Activated T-helper 1 cell treated with anti-CD3 and anti-CD28 coated beads, Interleukin-2, amount 50 U/mL, for 16 hours (primary cell): ENCODE results near the gene CRTC1.

Experiments used
- DNase-seq, 2 donors: peaks; one replicate each; pipeline ENCODE4 v3.0.0-alpha.2; 2020; ENCODE audit warnings: low read depth in 1 of 2, low spot score in 1 of 2

The CRTC1 gene

DNA sequence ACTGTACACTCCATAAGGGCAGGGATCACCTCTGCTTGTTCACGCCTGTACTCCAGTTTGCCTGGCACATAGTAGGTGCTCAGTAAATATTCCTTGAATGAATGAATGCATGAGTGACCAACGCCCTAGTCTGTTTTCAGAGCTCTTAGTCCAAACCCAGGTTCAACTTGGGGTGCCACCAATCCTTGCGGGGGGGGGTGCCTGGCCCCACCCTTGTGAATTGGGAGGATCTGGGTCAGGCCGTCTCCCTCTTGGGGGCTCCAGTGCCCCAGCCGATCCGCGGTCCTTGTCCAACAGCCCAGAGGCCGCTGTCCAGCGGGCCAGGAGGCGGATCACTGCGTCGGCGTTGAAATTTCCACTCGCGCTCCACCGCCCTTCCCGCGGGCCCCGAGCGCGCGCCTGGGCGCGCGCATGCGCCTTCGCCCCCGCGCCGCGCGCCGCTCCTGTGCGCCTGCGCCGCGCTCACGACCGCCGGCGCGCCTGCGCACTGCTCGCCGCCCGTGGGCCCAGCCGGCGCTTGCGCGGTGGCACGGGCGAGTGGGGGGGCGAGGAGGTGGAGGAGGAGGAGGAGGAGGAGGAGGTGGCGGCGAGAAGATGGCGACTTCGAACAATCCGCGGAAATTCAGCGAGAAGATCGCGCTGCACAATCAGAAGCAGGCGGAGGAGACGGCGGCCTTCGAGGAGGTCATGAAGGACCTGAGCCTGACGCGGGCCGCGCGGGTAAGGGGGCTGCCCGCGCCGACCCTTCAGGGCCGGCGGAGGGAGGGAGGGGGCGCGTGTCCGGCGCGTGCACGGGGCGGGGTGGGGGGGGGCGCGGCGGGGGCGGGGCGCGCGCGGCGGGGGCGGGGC is at the start of gene CRTC1:
Gene CRTC1, plus strand, starts transcription at position 572 of the 849 bp plus-strand sequence. Its CDS starts 23 bp downstream, at position 595.
- peak; percentile 86 to 90 for DNase-seq

GRCh38 chr19:18634612-18635297 is 48.7 kb upstream of the CRTC1 start:
- no peak for DNase-seq

GRCh38 chr19:18635831-18636182 is 47.7 kb upstream of the CRTC1 start:
- DNase-seq: no peak

DNA sequence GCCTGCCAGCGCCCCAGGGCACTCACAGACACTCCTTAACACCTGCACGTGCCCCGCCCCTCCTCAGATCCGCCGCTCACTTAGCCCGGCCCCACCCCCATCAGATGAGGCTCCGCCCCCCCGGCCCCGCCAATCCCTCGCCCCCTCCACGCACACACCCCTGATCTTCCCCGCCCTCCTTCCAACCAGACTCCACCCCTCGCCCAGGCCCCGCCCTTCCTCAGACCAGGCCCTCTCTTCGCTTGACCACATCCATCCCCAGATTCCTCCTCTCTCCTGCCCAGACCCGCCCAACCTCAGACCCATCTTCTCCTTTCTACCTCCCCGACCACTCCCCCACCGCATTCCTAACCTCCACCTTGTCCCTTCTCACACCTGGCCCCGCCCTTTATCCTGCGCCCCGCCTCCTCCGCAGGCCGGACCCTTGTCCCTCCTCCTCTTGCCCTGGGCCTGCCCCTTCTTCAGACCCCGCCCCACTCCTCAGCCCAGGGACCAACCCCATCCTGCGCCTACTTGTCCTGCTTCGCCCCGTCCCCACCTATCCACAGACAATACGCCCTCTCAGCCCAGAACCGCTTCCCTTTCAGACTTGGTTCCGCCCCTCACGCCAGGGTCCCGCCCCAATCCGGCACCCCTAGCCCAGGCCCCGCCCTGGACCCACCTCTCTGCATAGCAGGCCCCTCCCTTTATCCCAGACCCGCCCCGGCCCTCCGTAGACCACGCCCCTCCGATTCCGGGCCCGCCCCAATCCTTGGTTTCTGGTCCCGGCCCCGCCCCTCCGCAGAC is 47.1 kb upstream of the CRTC1 start:
- peak; percentile 98 to 99 for DNase-seq

- no peak for DNase-seq
Observed at GRCh38 chr19:18636969-18637629, 46.4 kb upstream of the CRTC1 start, which contains the start of gene KLHL26. TSS of gene KLHL26 (plus strand) at chr19:18637028. CDS start at chr19:18637055, 27 bp downstream.

DNA sequence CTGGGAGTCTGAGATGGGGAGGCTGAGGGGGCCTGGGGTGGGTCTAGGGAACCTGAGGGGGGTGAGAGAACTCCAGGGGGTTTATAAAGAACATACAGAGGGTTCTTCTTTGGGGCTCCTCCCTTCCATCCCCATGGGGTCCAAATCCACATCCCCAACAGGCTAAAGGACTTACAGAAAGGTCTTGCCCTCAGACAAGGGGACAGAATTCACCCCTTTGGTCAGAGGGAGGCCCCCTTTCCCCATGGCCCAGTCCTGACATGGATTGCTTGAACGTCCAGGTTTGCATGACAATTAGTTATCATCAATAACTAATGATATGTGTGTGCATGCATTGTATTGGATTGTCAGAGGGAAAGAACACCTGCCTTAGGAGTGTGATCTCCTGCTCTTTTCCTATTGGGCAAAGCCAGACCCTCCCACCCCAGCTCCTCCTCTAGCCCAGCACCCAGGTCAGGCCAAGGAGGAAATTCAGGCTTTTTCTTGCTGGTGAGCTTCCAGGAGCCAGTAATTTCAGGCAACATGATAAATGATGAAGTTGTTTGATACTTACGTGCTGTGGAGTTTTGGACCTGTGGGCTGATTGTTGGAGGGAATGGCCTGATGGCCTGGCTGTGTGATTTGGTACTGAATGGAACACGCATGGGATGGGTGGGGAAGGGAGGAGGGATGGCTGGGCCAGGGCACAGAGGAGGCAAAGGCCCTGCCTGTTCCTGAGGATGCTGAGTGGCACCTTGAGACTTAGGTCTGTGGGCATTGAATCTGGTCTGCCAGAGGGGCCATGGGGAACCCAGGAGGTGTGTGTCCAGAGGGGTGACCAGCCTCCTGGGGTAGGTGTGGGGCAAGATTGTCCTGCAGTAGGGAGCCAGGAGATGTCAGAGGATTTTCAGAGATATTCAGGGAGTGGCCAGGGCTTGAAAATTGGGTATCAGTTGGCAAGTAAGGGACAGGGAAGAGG is 45.5 kb upstream of the CRTC1 start:
- no peak for DNase-seq

DNA sequence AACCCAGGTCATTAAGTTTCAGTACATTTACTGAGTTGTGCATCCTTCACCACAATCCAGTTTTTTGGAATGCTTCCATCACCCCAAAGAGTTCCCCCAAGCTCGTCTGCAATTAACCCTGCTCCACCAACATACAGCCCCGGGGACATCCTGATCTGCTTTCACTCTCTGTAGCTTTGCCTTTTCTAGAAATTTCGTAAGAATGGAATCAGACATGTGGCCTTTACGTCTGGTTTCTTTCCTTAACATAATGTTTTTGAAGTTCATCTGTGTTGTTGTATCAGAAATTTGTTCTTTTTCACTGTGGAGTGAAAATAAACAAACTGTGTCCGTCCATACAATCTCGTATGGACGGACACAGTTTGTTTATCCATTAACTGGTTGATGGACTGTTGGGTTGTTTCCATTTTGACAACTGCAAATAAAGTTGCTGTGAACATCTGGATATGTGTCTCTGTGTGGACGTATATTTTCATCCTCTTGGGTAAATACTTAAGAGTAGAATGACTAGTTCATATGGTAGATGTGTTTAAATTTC is 43.7 kb upstream of the CRTC1 start:
- no peak for DNase-seq

DNA sequence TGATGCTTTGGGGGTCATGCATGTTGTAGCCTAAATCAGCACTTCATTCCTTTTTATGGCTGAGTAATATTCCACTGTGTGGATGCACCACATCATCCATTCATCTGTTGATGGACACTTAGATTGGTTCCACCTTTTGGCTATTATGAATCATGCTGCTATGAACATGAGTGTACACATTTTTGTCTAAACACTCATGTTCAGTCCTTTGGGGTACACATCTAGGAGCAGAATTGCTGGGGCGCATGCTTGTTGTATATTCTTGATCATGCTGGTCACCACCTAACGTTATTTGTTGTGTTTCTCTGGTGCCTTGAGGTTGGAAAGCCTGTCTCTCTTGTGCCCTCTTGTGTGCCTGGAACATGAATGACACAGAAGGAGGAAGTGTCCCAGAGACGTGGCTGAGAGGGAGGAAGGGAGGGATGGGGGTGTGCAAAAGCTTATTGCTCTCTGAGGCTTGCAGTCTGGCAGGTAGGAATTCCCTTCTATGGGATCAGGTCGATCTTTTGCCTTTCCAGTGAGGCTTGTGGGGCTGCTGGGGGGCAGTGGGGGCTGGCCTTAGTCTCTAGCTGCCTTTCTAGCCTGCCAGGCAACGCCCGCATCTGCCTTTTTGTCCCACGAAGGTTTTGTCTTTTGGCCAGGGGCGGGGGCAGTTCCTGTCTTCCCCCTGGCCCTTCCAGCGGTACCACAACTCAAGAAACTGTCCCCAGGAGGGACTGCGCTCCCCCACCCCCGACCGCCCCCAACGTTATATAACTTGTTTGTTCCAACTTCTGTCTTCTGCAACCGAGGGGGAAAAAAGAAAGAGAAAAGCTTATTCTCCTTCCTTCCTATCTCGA is 39.1 kb upstream of the CRTC1 start:
- DNase-seq: no peak

DNA sequence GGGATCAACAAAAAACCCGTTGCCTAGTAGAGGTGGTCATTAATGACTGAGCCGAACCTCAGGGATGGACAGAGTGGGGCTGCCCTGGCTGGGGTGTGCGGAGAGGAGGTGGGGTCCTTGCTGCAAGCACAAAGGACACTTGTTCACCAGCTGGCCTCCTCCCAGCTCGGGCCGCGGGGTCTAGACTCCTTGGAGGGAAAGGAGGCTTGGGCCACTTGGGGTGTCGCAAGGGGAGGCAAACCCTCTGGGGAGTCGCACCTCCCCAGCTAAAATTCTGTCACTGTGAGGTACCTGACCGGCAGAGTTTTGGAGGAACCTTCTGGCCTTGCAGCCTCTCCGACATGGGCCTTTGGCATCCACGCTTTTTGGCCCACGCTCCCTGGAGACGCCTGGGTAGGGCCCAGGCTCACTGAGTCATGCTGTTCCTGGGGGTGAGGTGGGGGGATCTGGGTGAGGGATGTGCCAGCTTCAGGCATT is 38.4 kb upstream of the CRTC1 start:
- DNase-seq: no peak

DNA sequence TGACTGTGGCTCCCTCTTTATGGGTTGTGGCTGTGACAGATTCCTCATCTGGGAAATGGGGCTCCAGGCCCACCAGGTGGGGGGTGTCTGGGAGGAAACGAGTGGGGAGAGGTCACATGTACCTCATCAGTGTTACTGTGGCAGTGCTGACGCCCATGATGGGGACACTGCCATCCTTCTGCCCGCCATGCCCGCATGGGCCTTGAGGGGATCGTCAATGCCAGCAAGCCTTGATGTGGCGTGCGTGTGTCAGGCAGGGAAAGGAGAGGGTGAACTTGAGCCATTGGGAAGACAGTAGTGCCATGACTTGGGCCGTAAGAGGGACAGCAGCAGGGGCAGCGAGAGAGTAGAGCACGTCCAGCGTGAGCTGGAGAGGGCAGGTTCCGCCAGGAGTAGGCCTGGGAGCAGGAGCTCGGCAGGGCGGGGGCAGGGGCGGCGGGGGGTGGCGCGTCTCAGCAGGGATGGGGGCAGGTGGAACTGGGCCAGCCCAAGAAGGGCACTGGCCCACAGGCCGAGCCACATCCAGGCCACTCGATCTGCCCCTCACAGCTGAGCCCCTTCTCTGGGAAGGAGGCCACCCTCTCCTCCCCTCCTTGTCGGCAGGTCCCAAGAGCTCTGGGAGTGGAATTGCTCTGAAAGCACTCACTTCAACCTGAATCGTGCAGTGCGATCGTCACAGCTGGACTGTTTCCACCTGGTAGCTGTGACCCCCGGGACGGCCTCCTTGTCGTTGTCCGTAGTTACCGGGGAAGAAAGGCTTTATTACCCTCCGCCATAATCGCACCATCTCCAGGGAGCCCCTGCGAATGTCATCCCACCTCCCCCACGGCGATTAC is 36.7 kb upstream of the CRTC1 start:
- no peak for DNase-seq

- DNase-seq: no peak
Observed at GRCh38 chr19:18647371-18647767, 36.1 kb upstream of the CRTC1 start.

DNA sequence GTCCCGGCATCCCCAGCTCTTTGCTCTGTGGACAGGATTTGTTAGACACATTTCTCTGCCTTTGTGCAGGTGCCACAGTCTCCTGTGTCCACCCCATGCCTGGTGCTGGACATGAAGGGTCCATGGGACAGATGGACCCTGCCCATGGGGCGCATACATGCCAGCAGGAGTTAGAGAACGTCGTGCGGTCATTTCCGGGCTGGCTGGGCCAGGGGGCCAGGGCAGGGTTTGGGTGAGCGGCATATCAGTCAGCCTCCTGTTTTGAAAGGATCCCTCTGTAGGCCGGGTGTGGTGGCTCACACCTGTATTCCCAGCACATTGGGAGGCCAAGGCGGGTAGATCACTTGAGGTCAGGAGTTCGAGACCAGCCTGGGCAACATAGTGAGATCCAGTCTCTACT is 35.7 kb upstream of the CRTC1 start:
- no peak for DNase-seq

- no peak for DNase-seq
Observed at GRCh38 chr19:18648973-18649315, 34.5 kb upstream of the CRTC1 start.

DNA sequence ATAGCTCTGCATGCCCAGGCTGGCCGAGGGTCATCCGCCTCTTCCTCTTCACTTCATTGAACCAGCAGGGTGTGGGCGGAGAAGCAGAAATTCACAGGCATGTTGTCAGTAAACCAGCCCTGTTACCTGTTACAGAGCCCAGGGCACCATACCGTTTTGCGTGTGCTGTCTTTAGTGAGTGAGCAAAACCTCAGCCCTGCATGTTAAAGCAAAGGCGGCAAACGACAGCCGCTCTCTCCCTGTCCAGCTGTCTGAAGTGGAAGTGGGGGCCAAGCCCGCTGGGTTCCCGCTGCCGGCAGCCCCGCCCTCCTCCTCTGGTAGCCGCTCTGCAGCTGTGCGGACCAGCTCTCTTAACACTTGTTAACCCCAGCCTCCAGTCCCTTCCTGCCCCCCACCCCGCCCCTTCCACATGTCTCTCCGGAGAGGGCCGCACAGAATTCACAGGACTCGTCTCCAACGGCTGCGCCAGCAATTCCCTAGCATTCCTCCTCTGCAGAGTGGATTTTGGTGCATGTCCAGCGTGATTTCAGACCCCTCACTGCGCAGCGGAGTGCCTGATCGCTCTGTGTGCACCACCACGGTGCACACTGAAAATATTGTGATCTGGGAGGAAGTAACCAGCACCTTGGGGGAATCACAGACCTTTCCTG is 34.0 kb upstream of the CRTC1 start:
- no peak for DNase-seq

DNA sequence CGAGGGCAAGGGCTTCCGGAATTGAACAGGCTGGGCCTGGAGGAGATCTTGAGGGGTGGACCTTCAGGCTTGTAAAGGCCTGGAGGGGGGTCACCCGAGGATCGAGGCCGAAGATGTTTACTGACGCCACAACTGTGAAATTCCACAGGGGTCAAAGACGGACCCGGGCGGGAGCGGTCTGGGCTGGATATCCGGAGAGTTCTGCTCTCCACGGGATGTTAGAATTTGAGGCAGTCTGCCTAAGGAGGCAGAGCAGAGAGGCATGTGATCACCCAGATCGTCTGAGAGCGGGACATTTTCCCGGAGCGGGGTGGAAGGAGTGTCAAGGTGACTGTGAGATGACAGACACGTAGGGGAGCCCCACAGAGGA is 33.5 kb upstream of the CRTC1 start:
- no peak for DNase-seq

DNA sequence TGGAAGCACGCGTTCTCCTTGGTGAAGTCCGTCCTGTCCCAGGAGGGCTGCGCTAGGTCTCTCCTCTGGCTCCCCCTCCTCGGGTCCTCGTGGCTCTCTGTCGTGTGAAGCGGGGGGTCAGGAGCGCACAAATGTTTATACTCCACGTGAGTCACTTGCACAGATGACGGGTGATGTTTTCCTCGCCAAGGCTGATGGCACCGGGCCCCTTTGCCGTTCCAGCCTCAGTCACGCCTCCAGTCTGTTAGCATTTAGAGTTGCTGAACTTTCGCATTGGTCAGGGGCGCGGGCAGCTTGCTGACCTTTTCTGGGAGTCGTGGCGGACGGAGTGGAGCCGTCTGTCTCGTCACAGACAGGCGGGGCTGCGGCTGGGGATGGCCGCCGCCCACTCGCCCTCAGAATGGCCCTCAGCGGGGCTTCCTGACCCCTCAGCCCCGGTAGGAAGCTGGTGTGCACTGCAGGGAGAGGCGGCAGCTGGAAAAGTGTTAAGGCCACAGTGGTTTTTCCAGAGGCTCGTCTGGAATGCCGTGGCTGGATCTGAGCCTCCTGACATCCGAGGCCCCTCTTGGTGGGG is 32.9 kb upstream of the CRTC1 start:
- DNase-seq: no peak

DNA sequence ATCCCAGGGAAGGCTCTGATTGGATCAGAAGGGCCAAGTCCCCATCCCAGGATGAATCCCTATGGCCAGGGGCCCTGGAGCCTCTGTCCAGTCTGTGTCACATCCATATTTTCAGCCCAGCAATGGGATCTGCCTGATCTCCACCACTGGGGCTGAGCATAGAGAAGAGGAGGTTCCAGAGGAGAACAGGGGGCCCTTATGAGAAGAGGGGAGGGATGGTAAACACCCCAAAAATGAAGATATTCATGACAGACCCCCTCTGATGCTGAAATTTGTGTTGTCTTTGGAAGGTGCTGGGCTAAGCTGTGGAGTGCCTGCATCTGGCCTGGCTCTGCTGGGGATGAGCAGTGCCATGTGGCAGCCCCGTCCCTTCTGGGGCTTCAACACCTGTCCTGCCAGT is 32.2 kb upstream of the CRTC1 start:
- DNase-seq: no peak
